Breast epithelium (tissue), 3 donors: ENCODE data around the gene C1QTNF1.

Experiments
- CTCF ChIP-seq, 3 donors: fragments of 450-650 bp; IDR thresholded peaks; one replicate each; pipeline ENCODE4 v1.5.1; 2016 to 2017; ENCODE audit warnings: antibody characterized with exemption in 3 of 3, mild to moderate bottlenecking in 3 of 3, moderate library complexity in 3 of 3
- POLR2A ChIP-seq: fragments of 450-650 bp; IDR thresholded peaks from one replicate; pipeline ENCODE4 v1.6.1; 2016; ENCODE audit warnings: antibody characterized with exemption, mild to moderate bottlenecking, moderate library complexity
- POLR2AphosphoS5 ChIP-seq, 3 donors: sonication (generic); formaldehyde crosslinking; IDR thresholded peaks; one replicate each; pipeline ENCODE4 v1.6.1; 2017; ENCODE audit warnings: antibody characterized with exemption in 3 of 3

- TF ChIP-seq CTCF (IDR thresholded peaks at IDR 0.05) (no peak), POLR2AphosphoS5 (IDR thresholded peaks at IDR 0.05) (no peak), POLR2A (no peak)
Observed at GRCh38 chr17:78977681-78977943, 46.4 kb upstream of the C1QTNF1 start.
